ENCODE results near the gene CTLA4. TPM values are rescaled to one million over a fixed set of nuclear protein-coding genes. Genes with fewer than 3 reads are reported as not detected.

Gene CTLA4
- total RNA-seq, 1 donor from 2014 or later: not detected

GRCh38 chr2:203918264-203918663, 50.7 kb downstream of the CTLA4 start:
- Histone ChIP-seq H3K36me3 (ENCODE audit: control insufficient read depth in 3 of 3, insufficient read depth in 3 of 3, low read length in 3 of 3) (no peaks in the 10 kb centered on the region), H3K9me3 (ENCODE audit: control insufficient read depth in 3 of 3, low read length in 3 of 3) (no peaks in the 10 kb centered on the region), H3K4me1 (ENCODE audit: control insufficient read depth in 3 of 3, insufficient read depth in 3 of 3, low read length in 3 of 3) (peaks cover 4 to 6% (median 4%) of the 10 kb centered on the region in 3 donors), H3K27me3 (ENCODE audit: control insufficient read depth in 3 of 3, insufficient read depth in 3 of 3, low read length in 3 of 3) (no peaks in the 10 kb centered on the region), H3K4me3 (ENCODE audit: low read length in 3 of 3) (no peak overlapping the region), H3K27ac (ENCODE audit: low read depth, low read length) (no peak overlapping the region), H3K9ac (ENCODE audit: low read depth in 1 of 3, low read length in 3 of 3) (no peak overlapping the region)

GRCh38 chr2:203918839-203919238, 51.3 kb downstream of the CTLA4 start:
- Histone ChIP-seq H3K9ac (ENCODE audit: low read depth in 1 of 3, low read length in 3 of 3) (no peak overlapping the region), H3K27ac (ENCODE audit: low read depth, low read length) (no peak overlapping the region), H3K4me1 (ENCODE audit: control insufficient read depth in 3 of 3, insufficient read depth in 3 of 3, low read length in 3 of 3) (peaks cover 4 to 6% (median 4%) of the 10 kb centered on the region in 3 donors), H3K9me3 (ENCODE audit: control insufficient read depth in 3 of 3, low read length in 3 of 3) (no peaks in the 10 kb centered on the region), H3K27me3 (ENCODE audit: control insufficient read depth in 3 of 3, insufficient read depth in 3 of 3, low read length in 3 of 3) (no peaks in the 10 kb centered on the region), H3K4me3 (ENCODE audit: low read length in 3 of 3) (no peak overlapping the region), H3K36me3 (ENCODE audit: control insufficient read depth in 3 of 3, insufficient read depth in 3 of 3, low read length in 3 of 3) (no peaks in the 10 kb centered on the region)

Other genes starting within 250 kb of the CTLA4 start
- gene CD28, start 161.1 kb upstream of the CTLA4 start, total RNA-seq: 4.2 TPM
- 0.52 TPM for gene ICOS, start 69.0 kb downstream of the CTLA4 start, total RNA-seq